ENCODE results near the gene PALLD. TPM values are rescaled to one million over a fixed set of nuclear protein-coding genes. Genes with fewer than 3 reads are reported as not detected.

The PALLD gene
- total and polyA plus RNA-seq, 9 donors = 86.1 to 155 (median 146) TPM

DNA sequence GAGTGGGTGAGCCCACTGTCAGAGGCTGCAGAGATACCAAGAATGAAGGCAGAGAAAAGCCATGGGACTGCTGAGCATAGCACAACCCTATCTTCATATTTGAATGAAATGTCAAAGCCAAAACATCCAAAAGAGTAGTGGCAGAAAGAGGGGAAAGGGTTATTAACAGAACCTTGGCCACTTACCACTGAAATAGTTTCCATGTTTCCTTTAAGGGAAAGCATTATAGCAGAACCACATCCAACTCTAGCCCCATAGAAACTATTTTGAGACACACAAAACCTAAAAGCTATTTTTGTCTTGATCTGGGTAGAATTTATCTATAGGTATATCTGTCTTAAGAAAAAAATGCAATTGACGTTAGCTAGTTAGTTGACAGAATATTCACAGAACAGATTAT, 373.2 kb downstream of the PALLD start:
- DNase-seq = peak; percentile 86
- WGBS (ENCODE audit: insufficient coverage) = no CpG with 5 or more reads among the region's 1 CpG

DNA sequence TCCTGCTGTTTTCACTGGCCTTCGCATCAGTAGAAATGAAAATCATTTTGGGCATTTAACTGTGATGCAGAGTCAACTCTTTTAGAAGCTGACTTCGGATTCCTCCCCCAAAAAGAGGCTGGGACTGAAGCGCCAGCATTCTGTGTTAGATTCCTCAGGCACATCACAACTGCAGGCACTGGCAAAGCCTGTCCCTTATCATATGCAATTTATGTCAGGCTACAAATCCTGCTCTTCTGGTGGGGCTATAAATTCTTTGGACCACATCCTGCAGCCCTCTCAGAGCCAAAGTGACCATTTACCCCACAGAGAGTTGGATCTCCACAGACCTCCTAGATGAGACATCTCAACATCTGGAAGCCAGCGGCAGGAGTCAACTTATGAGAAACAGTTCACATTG, 374.8 kb downstream of the PALLD start:
- DNase-seq = peak; percentile 65
- Histone ChIP-seq H3K27ac (ENCODE audit: low read length) (peak overlapping the region; percentile 61), H3K36me3 (ENCODE audit: control insufficient read depth, insufficient read depth, low read length) (peaks cover 5% of the 10 kb centered on the region), H3K4me1 (ENCODE audit: control insufficient read depth, insufficient read depth, low read length) (peaks cover 7% of the 10 kb centered on the region), H3K9me3 (replicated peaks; ENCODE audit: control insufficient read depth, low read depth, low read length) (no peaks in the 10 kb centered on the region), H3K27me3 (ENCODE audit: control insufficient read depth, insufficient read depth, low read length) (peaks cover 3% of the 10 kb centered on the region), H3K4me3 (ENCODE audit: low read length) (no peak overlapping the region)
- 38% methylated on average over 2 of the region's 4 CpGs for WGBS (ENCODE audit: insufficient coverage)

More for the DNA sequence above, 373.2 kb downstream of the PALLD start:
- H3K36me3 ChIP-seq (ENCODE audit: control insufficient read depth, insufficient read depth, low read length) = peaks cover 5% of the 10 kb centered on the region
- no peaks in the 10 kb centered on the region for H3K9me3 ChIP-seq (replicated peaks; ENCODE audit: control insufficient read depth, low read depth, low read length)
- no peak overlapping the region for H3K4me3 ChIP-seq (ENCODE audit: low read length)
- peak overlapping the region; percentile 1 for H3K27ac ChIP-seq (ENCODE audit: low read length)
- no peaks in the 10 kb centered on the region for H3K27me3 ChIP-seq (ENCODE audit: control insufficient read depth, insufficient read depth, low read length)
- peaks cover 10% of the 10 kb centered on the region for H3K4me1 ChIP-seq (ENCODE audit: control insufficient read depth, insufficient read depth, low read length)

DNA sequence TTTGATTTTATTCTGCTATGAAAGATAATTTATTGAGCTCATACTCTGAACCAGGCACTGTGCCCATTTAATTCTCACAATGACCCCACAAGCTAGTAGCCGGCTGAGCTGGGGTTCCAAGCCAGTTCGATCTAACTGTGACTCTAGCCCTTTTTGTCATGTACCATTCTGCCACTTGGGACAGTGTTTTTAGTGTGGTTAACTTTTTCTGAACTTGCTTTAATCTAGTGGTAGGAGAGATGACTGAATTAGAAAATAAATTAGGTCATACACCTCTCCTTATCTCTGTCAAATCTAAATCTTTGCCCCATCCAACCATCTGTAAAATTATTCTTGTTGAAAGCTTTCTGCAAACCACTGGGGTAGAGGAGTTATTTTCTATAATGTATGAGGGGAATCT, 377.2 kb downstream of the PALLD start:
- DNase-seq = no peak
- Histone ChIP-seq H3K4me1 (ENCODE audit: control insufficient read depth, insufficient read depth, low read length) (peaks cover 10% of the 10 kb centered on the region), H3K27me3 (ENCODE audit: control insufficient read depth, insufficient read depth, low read length) (peaks cover 3% of the 10 kb centered on the region), H3K9me3 (replicated peaks; ENCODE audit: control insufficient read depth, low read depth, low read length) (no peaks in the 10 kb centered on the region), H3K27ac (ENCODE audit: low read length) (no peak overlapping the region), H3K36me3 (ENCODE audit: control insufficient read depth, insufficient read depth, low read length) (peaks cover 9% of the 10 kb centered on the region), H3K4me3 (ENCODE audit: low read length) (no peak overlapping the region)
- no CpG with 5 or more reads among the region's 2 CpGs for WGBS (ENCODE audit: insufficient coverage)

DNA sequence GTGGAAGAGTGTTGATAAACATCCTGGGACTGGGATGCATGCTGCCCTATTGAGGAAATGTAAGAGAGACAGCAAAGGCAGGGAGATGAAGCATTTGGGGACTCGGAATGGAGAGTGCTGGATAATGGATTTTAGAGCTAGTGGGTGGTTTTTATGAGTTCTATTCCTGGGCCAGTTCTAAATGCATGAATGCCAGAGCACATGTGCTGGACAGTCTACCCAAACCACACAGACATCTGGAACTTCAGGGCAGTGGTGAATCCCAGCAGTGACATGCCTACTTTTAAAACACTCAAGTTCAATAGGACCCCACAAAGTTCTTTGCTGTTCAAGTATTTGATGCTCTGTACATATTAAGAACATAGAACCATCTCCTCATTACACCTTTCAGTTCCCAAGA, 379.3 kb downstream of the PALLD start:
- Histone ChIP-seq H3K4me1 (ENCODE audit: control insufficient read depth, insufficient read depth, low read length) (peaks cover 12% of the 10 kb centered on the region), H3K27me3 (ENCODE audit: control insufficient read depth, insufficient read depth, low read length) (peaks cover 3% of the 10 kb centered on the region), H3K9me3 (replicated peaks; ENCODE audit: control insufficient read depth, low read depth, low read length) (no peaks in the 10 kb centered on the region), H3K36me3 (ENCODE audit: control insufficient read depth, insufficient read depth, low read length) (peaks cover 14% of the 10 kb centered on the region), H3K4me3 (ENCODE audit: low read length) (no peak overlapping the region), H3K27ac (ENCODE audit: low read length) (no peak overlapping the region)
- DNase-seq = no peak
- no CpG with 5 or more reads among the region's 1 CpG for whole genome bisulfite sequencing (ENCODE audit: insufficient coverage)

DNA sequence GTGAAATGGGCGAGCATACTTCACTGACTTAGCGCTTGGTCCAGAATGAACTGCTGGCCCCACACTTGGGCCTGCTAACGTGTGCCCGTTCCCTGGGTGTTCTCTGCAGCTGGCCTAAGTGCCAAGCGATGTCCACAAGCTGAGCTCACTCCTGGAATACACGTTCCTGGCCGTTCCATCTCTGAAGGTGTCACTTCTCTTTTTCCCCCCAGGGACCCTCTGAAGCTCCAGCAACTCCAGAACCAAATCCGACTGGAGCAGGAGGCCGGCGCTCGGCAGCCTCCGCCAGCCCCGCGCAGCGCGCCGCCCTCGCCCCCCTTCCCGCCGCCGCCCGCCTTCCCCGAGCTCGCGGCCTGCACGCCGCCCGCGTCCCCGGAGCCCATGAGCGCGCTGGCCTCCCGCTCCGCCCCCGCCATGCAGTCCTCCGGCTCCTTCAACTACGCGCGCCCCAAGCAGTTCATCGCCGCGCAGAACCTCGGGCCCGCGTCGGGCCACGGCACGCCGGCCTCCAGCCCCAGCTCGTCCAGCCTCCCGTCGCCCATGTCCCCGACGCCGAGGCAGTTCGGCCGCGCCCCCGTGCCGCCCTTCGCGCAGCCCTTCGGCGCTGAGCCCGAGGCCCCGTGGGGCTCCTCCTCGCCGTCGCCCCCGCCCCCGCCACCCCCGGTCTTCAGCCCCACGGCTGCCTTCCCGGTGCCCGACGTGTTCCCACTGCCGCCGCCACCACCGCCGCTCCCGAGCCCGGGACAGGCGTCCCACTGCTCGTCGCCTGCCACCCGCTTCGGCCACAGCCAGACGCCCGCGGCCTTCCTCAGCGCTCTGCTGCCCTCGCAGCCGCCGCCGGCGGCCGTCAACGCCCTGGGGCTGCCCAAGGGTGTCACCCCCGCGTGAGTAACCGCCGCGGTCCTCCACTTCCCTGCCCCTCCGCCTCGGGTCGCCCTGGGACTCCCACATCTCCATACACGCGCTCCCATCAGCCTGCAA, 380.9 kb downstream of the PALLD start:
- Histone ChIP-seq H3K27me3 (ENCODE audit: control insufficient read depth, insufficient read depth, low read length) (peaks cover 3% of the 10 kb centered on the region), H3K9me3 (replicated peaks; ENCODE audit: control insufficient read depth, low read depth, low read length) (no peaks in the 10 kb centered on the region), H3K36me3 (ENCODE audit: control insufficient read depth, insufficient read depth, low read length) (peaks cover 20% of the 10 kb centered on the region), H3K4me3 (ENCODE audit: low read length) (peak overlapping the region; percentile 35), H3K27ac (ENCODE audit: low read length) (peak overlapping the region; percentile 60), H3K4me1 (ENCODE audit: control insufficient read depth, insufficient read depth, low read length) (peaks cover 9% of the 10 kb centered on the region)
- WGBS (ENCODE audit: insufficient coverage) = 12% methylated on average over 103 of the region's 108 CpGs
- peak; percentile 72 for DNase-seq

DNA sequence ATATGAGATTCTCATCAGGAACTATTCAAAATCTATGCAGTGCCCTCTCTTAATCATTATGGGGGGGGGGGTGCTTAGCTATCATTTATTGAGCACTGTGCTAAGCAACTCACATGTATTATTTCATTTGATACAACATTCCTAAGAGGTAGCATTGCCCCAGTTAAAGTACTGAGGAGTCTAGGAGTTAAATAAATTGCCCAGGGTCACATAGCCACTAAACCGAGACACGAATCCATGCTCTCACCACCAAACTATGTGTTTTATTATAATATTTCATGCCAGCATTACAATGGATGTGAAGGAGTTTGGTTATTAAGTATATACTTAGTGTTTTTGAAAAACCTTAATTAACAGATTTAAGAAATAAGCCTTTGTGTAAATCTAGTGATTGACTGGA, 381.8 kb downstream of the PALLD start:
- H3K4me3 ChIP-seq (ENCODE audit: low read length) = peak overlapping the region; percentile 35
- peaks cover 7% of the 10 kb centered on the region for H3K4me1 ChIP-seq (ENCODE audit: control insufficient read depth, insufficient read depth, low read length)
- peak overlapping the region; percentile 44 for H3K27ac ChIP-seq (ENCODE audit: low read length)
- peaks cover 3% of the 10 kb centered on the region for H3K27me3 ChIP-seq (ENCODE audit: control insufficient read depth, insufficient read depth, low read length)
- H3K36me3 ChIP-seq (ENCODE audit: control insufficient read depth, insufficient read depth, low read length) = peaks cover 20% of the 10 kb centered on the region
- DNase-seq = no peak
- no CpG with 5 or more reads among the region's 2 CpGs for WGBS (ENCODE audit: insufficient coverage)
- no peaks in the 10 kb centered on the region for H3K9me3 ChIP-seq (replicated peaks; ENCODE audit: control insufficient read depth, low read depth, low read length)

DNA sequence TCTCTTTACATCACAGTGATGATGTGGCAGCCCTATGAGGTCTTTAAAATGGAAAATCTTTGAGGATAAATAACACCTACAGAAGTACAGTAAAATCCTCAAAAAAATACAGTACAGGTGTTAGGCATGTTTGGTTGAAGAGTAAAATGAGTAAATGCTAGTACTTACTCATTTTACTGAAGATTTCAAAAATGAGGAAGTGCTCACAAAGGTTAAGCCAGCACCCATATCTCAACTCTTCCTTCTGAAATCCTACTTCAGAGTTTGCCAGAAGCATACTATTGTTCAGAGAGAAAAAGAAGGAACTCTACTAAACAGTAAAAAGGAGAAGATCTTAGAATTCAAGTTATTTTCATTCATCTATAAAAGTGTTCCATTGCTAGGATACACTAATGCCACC, 382.3 kb downstream of the PALLD start:
- Histone ChIP-seq H3K27ac (ENCODE audit: low read length) (peak overlapping the region; percentile 9), H3K27me3 (ENCODE audit: control insufficient read depth, insufficient read depth, low read length) (peaks cover 3% of the 10 kb centered on the region), H3K4me3 (ENCODE audit: low read length) (no peak overlapping the region), H3K36me3 (ENCODE audit: control insufficient read depth, insufficient read depth, low read length) (peaks cover 20% of the 10 kb centered on the region), H3K4me1 (ENCODE audit: control insufficient read depth, insufficient read depth, low read length) (peaks cover 5% of the 10 kb centered on the region), H3K9me3 (replicated peaks; ENCODE audit: control insufficient read depth, low read depth, low read length) (no peaks in the 10 kb centered on the region)
- DNase-seq = no peak

DNA sequence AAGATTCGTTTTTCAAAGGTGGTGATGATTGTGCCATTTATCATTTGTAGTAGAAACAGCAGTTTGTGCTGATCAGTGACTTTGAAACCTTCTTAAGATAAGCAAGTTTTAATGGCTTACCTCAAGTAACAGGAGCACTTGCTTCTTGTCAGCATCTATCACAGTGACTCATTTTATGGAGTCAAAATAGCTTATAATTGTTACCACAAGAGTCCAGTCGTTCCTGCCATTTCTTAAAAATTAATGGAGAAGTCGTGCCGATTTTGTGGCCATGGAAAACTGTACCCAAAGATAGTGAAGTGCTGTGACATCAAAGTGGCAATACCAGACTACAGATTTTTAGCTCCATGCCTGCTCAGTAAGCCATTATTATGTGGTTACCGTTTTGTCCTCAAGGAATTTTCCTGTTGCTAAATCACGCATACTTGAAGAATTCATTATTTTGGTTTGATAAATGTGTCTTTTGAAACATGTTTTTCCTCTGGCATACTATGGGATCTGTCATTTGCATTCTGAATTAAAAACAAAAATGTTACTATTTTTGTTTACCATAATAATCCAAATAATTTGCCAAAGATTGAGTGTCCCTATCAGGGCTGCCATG, 383.3 kb downstream of the PALLD start:
- H3K36me3 ChIP-seq (ENCODE audit: control insufficient read depth, insufficient read depth, low read length) = peaks cover 23% of the 10 kb centered on the region
- H3K9me3 ChIP-seq (replicated peaks; ENCODE audit: control insufficient read depth, low read depth, low read length) = no peaks in the 10 kb centered on the region
- WGBS (ENCODE audit: insufficient coverage) = 83% methylated on average over 2 of the region's 6 CpGs
- no peak overlapping the region for H3K27ac ChIP-seq (ENCODE audit: low read length)
- no peak for DNase-seq
- no peak overlapping the region for H3K4me3 ChIP-seq (ENCODE audit: low read length)
- H3K4me1 ChIP-seq (ENCODE audit: control insufficient read depth, insufficient read depth, low read length) = peaks cover 5% of the 10 kb centered on the region
- peaks cover 3% of the 10 kb centered on the region for H3K27me3 ChIP-seq (ENCODE audit: control insufficient read depth, insufficient read depth, low read length)

DNA sequence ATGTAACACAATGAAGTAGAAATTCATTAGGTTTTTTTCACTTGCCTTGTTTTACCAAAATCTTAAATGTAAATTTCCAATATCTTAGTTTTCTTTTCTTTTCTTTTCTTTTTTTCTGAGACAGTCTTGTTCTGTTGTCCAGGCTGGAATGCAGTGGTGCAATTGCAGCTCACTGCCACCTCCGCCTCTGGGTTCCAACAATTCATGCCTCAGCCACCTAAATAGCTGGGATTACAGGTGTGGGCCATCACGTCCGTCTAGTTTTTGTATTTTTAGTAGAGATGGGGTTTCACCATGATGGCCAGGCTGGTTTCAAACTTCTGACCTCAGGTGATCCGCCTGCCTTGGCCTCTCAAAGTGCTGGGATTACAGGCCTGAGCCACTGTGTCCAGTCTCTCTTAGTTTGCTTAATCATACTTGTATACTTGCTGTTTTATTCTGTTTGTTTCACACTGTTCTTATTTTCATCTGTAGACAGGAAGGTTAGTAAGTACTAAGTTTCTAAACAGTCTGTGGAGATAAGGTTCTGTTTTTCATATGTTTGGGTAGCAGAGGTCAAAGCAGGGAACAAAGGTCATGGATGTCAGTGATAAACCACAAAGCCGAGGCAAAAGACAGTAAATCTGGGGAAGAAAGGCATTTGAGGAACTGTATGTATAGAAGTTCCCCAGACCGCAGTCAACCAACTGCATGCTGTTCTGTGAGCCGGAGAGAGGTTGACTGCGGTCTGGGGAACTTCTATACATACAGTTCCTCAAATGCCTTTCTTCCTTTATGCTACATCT, 384.2 kb downstream of the PALLD start:
- peaks cover 23% of the 10 kb centered on the region for H3K36me3 ChIP-seq (ENCODE audit: control insufficient read depth, insufficient read depth, low read length)
- no peak overlapping the region for H3K27ac ChIP-seq (ENCODE audit: low read length)
- peak; percentile 63 for DNase-seq

More for the DNA sequence above, 384.2 kb downstream of the PALLD start:
- 80% methylated on average over 3 of the region's 8 CpGs for WGBS (ENCODE audit: insufficient coverage)
- H3K4me3 ChIP-seq (ENCODE audit: low read length) = no peak overlapping the region
- H3K4me1 ChIP-seq (ENCODE audit: control insufficient read depth, insufficient read depth, low read length) = peaks cover 5% of the 10 kb centered on the region
- no peaks in the 10 kb centered on the region for H3K27me3 ChIP-seq (ENCODE audit: control insufficient read depth, insufficient read depth, low read length)
- H3K9me3 ChIP-seq (replicated peaks; ENCODE audit: control insufficient read depth, low read depth, low read length) = no peaks in the 10 kb centered on the region
